Glomerular visceral epithelial cell (primary cell): ENCODE data around the gene CLDN6.

Source experiments
- DNase-seq: peaks from one replicate; pipeline ENCODE4 v3.0.0-alpha.2; 2016; ENCODE audit errors: extremely low spot score

Gene CLDN6

GRCh38 chr16:2987833-2988232, 30.1 kb downstream of the CLDN6 start:
- peak; percentile 42 for DNase-seq

GRCh38 chr16:2987286-2987685, 30.7 kb downstream of the CLDN6 start:
- no peak for DNase-seq

DNA sequence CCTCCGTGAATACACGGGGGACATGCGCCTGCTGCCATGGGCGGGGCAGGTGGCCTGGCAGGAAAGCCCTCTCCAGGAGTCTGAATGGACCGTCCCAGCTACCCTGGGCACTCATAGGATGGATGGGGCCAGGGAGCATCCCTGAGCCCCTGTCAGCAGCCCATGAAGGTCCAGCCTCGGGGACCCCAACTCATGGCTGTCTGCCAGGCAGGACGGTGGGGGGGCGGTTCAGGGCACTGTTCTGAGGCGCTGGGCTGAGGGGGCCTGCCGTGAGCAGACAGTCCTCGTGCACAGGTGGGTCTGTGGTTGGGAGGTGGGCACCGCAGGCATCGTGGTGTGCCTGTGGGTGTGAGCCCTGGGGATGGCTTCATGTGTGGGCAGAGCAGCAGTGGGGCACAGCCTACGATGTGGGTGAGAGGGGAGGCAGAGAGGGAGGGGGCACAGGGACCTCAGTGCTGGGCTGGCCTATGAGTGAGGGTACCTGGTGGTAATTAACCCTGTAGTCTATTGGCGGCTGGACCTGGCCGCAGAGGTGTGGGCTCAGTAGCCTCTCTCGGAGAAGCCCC, 31.3 kb downstream of the CLDN6 start:
- DNase-seq = no peak

DNA sequence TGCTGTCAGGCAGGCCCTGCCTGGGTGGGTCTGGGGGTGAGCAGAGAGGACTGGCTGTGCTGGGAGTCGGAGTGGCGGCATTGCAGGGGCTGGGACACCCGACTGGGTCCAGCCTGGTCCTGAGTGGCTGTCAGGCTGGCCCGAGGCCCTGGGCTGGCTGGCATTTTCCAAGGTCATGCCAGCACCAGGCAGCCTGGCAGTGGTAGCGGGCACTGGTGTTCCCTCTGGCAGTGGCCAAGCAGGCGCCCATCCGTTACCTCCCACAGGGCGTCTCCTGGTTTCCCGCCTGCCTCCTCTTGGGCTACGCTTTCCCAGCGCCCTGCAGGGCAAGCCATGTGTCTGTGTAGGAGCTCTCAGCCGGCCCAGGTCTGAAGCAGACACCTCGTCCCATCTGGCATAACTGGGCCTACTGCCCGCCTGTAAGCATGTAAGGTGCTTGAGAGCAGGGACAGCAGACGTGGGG, 32.1 kb downstream of the CLDN6 start:
- no peak for DNase-seq

- no peak for DNase-seq
Observed at GRCh38 chr16:2985462-2985861, 32.5 kb downstream of the CLDN6 start.

GRCh38 chr16:2983706-2984136, 34.3 kb downstream of the CLDN6 start:
- DNase-seq = peak; percentile 85

GRCh38 chr16:2982402-2982801, 35.6 kb downstream of the CLDN6 start:
- DNase-seq = no peak

GRCh38 chr16:2981899-2982250, 36.1 kb downstream of the CLDN6 start:
- DNase-seq = no peak

DNA sequence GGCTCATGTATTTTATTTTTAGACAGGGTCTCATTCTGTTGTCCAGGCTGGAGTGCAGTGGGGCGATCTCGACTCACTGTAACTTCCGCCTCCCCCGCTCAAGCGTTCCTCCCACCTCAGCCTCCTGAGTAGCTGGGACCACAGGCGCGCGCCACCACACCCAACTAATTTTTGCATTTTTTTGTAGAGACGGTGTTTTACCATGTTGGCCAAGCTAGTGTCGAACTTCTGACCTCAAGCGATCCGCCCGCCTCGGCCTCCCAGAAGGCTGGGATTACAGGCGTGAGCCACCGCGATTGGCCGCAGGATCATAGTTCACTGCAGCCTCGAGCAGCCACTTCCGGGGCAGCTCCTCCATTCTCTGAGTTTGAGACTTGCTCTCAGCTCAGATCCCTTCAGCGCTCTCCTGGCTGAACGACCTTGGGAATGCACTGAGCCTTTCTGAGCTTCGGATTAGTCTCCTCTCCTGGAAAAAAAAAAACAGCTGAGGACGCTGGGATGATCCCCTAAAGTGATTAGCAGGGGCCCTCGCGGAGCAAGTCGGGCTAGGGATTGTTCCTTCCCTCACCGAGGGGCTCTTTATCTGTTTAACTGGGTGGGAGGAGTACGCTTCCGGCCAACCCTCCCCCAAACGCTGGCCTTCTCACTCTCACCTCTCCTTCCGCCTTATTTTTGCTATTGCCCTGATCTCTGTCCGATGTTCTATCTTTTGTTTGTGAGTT, 36.6 kb downstream of the CLDN6 start:
- DNase-seq = no peak

DNA sequence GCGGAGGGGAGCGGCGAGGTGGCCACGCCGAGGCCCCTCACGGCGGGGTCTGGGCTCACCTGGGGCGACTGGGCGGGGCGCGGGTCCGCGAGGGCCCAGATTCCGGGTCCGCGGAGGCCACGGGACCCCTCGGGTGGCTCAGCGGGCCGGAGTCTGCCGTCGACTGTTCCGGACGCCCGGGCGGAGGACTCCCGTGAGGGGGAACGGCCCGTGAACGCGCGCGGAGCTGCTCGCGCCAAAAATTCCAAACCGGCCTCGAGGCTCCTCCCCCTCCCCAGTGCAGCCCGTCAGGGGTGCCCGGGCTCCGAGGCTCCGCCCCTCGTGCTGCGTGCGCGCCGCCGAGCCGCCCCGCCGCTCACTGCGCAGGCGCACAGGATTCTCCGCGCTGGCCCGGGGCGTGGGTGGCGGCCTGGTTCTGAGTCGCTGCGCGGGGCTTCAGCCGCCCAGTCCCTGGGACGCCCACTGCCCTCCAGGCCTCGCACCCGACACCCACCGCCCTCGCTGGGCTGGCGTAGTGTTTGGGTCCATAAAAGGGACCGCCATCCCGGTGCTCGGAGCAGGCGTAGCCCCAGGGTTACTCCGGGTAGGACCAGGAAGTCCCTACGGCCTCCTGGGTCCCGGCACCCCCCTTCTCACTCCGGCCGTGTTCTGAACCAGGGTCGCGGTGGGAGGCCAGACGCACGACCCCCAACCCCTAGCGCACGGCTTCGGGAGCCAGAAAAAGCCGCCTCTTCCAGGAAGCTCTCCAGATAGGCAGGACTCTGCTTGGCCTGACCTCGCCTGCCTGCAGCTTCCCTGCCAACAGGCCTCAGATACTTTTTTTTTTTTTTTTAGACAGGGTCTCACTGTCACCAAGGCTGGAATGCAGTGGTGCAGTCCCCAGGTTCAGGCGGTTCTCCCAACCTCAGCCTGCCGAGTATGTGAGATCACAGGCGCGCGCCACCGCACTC, 37.5 kb downstream of the CLDN6 start, which contains the start of gene PKMYT1:
Gene PKMYT1 (minus strand): TSS at position 220 of the 950 bp plus-strand sequence. CDS start 789 bp downstream, outside the sequence.
- DNase-seq = peak; percentile 90

GRCh38 chr16:2979669-2980226, 38.2 kb downstream of the CLDN6 start:
- DNase-seq = peak; percentile 30

DNA sequence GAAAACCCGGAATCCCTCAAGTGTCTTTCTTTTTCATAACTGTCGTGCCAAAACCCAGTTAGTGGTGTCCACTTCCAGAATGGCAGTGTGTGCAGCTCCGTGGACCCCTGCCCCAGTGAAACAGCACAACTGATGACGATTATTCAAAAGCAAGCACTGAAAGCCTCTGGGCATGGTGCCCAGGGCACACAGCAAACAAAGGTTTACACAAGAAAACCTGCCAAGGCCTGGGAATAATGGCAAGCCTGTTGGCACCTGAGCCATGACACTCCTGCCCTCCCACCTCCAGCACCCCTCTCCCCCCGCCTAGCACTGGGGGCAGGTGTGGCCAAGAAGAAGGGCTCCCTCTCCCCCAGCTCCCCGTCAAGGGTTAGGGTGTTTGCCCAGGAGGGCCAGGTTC, 40.5 kb downstream of the CLDN6 start:
- no peak for DNase-seq

GRCh38 chr16:2976673-2977072, 41.3 kb downstream of the CLDN6 start:
- no peak for DNase-seq

- DNase-seq = no peak
Observed at GRCh38 chr16:2976201-2976600, 41.8 kb downstream of the CLDN6 start.

- no peak for DNase-seq
Observed at GRCh38 chr16:2975161-2975795, 42.7 kb downstream of the CLDN6 start.

DNA sequence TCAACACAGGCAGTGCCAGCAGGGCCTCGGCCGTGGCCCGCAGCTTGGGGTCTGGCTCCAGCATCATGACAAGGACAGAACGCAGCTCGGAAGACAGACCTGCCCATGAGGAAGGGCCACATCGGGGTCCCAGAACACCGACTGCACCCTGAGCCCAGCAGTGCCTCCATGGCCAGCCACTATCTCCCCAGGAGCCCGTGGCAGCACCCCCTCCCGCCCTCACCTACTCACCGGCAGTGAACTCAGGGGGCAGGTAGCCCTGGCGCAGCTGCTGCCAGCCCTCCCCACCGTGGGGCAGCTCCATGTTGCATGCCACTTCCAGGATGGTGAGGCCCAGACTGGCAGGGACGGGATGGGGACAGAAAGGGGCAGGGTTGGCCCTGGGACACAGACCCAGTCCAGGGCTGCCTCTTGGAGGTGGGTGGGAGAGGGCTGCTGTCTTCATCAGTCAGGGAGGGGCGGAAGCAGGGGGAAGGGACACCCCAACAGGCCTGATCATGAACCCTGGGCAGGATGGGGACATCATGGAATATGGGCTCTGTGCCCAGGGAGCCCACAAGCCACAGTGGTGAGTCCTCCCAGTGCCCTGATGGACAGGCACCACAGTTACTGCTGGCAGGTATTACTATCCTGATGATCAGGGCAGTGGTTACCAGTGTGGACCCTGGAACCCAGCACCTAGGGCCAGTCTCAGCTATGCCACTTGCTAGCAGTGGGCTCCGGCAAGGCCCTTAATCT, 43.5 kb downstream of the CLDN6 start:
- DNase-seq = no peak

DNA sequence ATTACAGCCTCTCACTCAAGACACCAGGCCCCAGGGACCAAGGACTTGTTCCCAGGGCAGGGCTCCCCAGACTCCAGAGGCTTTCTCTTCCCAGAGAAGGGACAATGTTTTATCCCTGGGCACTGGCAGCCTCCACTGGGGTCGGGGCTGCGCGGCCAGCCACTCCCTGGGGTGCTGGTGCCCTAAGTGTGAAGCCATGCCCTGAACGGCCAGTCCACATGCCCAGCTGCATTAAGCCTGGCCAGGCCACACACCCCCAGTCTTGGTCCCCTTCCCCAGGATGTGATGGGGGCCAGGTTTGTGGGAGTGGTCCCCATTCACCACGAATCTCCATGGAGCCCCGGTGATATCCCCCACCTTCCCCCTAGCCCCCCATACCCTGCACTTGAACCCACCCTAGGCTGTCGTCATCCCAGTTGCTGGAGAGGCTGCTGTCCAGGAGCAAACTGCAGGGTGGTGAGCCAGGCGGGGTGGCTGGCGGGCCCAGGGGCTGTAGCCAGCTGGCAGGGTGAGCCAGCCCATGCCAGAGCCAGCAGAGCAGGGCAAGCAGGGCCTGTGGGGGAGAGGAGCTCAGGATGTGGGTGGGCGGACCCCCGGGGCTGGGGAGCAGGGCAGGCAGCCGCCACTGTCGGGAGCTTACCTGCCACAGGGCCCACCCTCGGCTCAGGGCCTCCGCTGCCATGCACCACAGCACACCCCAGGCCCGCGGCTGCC, 44.2 kb downstream of the CLDN6 start:
- DNase-seq = no peak

GRCh38 chr16:2973093-2973492, 44.9 kb downstream of the CLDN6 start:
- no peak for DNase-seq

DNA sequence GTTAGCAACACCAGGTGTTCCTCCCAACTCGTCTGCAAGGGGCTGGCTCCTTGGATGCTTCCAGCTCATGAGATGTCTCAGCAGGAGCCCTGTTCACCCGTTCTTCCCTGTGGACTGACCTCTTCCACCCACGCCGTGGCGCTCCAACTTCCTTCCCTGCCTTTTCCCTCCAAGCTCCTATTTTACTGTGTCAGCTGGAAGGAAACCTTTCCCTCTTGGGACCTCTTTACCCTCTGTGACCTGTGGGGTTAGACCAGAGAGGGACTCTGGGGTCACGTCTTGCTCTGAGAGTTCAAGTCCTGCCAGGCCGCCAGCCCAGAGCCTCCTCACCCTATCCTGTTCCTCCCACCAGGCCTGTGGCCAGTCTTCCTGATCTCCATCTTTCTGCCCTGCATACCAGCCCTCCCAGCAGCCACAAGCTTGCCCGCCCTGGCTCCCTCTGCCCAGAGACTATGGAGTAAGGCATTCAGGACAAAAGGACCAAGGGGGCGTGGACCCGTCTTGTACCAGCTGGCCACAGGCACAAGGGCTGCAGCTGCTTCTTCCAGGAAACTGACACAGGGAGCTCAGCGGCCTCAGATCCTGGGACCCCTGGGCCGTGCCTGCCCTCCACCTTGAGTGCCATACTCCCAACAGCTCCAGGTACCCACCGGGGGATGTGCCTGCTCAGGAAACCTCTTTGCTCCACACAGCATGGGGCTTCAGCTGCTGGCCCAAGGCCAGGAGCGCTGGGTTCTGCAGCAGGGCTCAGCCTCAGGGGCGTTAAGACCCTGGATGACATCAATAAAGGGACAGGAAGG, 45.8 kb downstream of the CLDN6 start:
- DNase-seq = no peak
